Hepatocyte (in vitro differentiated cells): ENCODE measurements around the gene SGMS1.

Experiments
- EZH2 ChIP-seq: fragments of 200-600 bp; sonication (generic); IDR thresholded peaks from 2 replicates; pipeline ENCODE4 v1.6.1; 2016; ENCODE audit warnings: antibody characterized with exemption, mild to moderate bottlenecking, borderline replicate concordance
- EZH2phosphoT487 ChIP-seq: fragments of 200-600 bp; sonication (generic); IDR thresholded peaks from one replicate; pipeline ENCODE4 v1.6.1; 2018; ENCODE audit warnings: antibody characterized with exemption, mild to moderate bottlenecking, low read depth, moderate library complexity; ENCODE audit not compliant: unreplicated experiment, severe bottlenecking
- TF ChIP-seq, protein P1 (sequence below): fragments of 200-600 bp; sonication (generic); IDR thresholded peaks from 2 replicates; pipeline ENCODE4 v1.5.1; 2016; ENCODE audit warnings: antibody characterized with exemption, mild to moderate bottlenecking; ENCODE audit not compliant: poor library complexity

DNA sequence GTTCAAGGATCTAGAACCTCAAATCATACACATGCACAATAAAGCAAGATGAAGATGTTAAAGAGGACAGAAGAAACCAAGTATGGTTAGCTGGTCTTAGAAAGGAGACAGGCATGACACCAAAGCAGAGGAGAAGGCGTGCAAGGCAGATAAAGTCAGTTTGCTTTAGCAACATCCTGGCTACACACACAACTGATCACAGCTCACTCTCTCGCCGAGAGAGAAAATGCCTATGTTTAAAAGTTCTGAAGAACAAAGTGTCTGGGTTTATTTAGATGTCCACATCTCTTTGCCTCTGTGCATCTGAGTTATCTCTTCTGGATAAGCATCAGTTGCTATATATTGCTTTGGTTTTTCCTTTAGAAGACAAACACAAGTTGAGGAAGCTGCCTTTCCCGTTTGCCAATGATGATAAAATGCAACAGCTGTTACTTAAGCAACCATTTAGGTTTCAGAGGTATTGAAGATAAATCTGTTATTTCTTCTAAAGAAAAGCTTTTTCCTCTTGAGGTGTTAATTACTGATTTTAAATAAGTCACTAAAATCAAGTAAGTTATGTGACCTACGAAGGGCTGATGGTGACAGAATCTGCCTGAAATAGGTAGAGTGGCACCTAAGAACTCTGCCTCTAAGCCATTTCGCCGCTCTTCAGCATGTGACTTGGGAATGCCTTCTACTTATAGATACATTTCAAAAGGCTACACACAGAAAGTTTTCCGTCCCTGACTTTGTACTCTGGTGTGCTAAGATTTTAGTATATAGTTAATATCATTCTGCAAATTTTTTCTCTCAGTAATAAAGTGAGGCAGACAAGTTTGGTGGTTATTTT, 226.2 kb downstream of the SGMS1 start:
- TF ChIP-seq EZH2 (no peak), EZH2phosphoT487 (no peak)
- TF ChIP-seq, protein P1, sequence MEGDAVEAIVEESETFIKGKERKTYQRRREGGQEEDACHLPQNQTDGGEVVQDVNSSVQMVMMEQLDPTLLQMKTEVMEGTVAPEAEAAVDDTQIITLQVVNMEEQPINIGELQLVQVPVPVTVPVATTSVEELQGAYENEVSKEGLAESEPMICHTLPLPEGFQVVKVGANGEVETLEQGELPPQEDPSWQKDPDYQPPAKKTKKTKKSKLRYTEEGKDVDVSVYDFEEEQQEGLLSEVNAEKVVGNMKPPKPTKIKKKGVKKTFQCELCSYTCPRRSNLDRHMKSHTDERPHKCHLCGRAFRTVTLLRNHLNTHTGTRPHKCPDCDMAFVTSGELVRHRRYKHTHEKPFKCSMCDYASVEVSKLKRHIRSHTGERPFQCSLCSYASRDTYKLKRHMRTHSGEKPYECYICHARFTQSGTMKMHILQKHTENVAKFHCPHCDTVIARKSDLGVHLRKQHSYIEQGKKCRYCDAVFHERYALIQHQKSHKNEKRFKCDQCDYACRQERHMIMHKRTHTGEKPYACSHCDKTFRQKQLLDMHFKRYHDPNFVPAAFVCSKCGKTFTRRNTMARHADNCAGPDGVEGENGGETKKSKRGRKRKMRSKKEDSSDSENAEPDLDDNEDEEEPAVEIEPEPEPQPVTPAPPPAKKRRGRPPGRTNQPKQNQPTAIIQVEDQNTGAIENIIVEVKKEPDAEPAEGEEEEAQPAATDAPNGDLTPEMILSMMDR: no peak
